Thyroid gland (tissue), 4 donors: Measurements from ENCODE around the gene BORCS6. TPM values are rescaled to one million over a fixed set of nuclear protein-coding genes. Genes with fewer than 3 reads are reported as not detected.

Experiments
- DNase-seq, 2 donors: peaks; one replicate each; pipeline ENCODE4 v3.0.0-alpha.2; 2019
- H3K27ac ChIP-seq, 3 donors: fragments of 200-600 bp; sonication (generic); 1 replicate in 2 of 3; 2 replicates in 1 of 3; pipeline ENCODE4 v1.5.1; 2016 to 2019; ENCODE audit warnings: mild to moderate bottlenecking in 1 of 3, moderate library complexity in 1 of 3
- H3K27me3 ChIP-seq: fragments of 200-600 bp; sonication (generic); one replicate; pipeline ENCODE4 v1.5.1; 2019
- H3K36me3 ChIP-seq, 2 donors: fragments of 200-600 bp; sonication (generic); one replicate each; pipeline ENCODE4 v1.5.1; 2016 to 2019
- H3K4me1 ChIP-seq, 2 donors: fragments of 200-600 bp; sonication (generic); one replicate each; pipeline ENCODE4 v1.5.1; 2017 to 2019
- H3K4me3 ChIP-seq, 3 donors: fragments of 200-600 bp; sonication (generic); replicated peaks in 1 of 3; 1 replicate in 2 of 3; 2 replicates in 1 of 3; pipeline ENCODE4 v1.5.1; 2016; ENCODE audit warnings: mild to moderate bottlenecking in 1 of 3
- H3K9me3 ChIP-seq: fragments of 200-600 bp; sonication (generic); one replicate; pipeline ENCODE4 v1.5.1; 2017
- POLR2A ChIP-seq, 2 donors: fragments of 450-650 bp; IDR thresholded peaks; one replicate each; pipeline ENCODE4 v1.6.1; 2017; ENCODE audit warnings: antibody characterized with exemption in 2 of 2, mild to moderate bottlenecking in 2 of 2, moderate library complexity in 1 of 2
- WGBS, 2 donors: methylation state at CpG; one replicate each; pipeline ENCODE4 v1.1.5; 2017; 5-methylcytosine and 5-hydroxymethylcytosine counted together
- intact Hi-C: fragments of 100-400 bp; cut with DNase I; formaldehyde crosslinking; loops from one replicate; pipeline ENCODE4 v1.15.1; 2023
- total RNA-seq, 4 donors: library from RNA; depleted of rRNA; stranded (reverse); fragments of >200 nt; gene quantifications; one replicate each; pipeline ENCODE4 v1.2.3, GENCODE V29; 2016
- TF ChIP-seq, protein P1 (sequence below), 6 experiments: fragments of 200-600 bp in 3 of 6; fragments of 450-650 bp in 3 of 6; sonication (generic) in 3 of 6; IDR thresholded peaks; one replicate each; pipeline ENCODE4 v1.5.1; 2016 to 2019; ENCODE audit warnings: antibody characterized with exemption in 6 of 6, mild to moderate bottlenecking in 2 of 6, inconsistent platforms in 1 of 6, moderate library complexity in 1 of 6

BORCS6 gene
- total RNA-seq, 4 donors from 2014 or later = 7.7 to 17.0 (median 15.5) TPM

DNA sequence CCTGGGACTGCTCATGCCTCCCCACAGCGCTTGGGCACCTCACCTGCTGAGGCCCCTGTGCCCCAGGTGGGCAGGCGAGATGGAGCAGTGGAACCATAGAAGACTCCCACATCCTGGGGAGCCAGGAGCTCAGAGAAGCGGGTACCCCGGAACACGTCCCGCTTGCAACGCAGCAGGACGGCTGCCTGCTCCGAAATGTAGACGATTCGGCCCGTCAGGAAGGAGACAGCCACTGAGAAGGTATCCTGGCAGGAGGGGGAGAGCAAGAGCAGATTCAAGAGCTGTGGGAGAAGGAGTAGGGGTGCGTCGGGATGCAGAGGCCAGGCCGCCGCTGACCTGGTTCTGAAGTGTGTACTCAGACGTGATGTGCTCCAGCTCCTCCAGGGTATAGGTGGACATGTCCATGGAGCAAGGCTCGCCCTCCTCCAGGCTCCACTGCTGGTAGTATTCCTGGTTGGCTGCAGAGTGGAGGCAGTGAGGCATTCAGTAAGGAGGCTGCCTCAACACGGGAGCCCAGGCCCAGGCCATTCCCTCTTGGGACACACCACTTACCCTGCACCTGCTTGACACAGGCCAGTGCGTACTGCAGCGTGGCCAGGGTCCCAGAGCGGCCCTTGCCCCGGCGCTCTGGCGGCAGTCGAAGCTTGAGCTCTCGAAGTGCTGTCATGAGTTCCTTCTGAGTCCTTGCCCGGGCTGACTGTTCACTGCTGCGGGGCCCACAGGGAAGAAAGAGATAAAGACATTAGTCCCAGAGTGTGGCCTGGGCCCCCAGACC lies 40.4 kb downstream of the BORCS6 start:
- TF ChIP-seq, protein P1, sequence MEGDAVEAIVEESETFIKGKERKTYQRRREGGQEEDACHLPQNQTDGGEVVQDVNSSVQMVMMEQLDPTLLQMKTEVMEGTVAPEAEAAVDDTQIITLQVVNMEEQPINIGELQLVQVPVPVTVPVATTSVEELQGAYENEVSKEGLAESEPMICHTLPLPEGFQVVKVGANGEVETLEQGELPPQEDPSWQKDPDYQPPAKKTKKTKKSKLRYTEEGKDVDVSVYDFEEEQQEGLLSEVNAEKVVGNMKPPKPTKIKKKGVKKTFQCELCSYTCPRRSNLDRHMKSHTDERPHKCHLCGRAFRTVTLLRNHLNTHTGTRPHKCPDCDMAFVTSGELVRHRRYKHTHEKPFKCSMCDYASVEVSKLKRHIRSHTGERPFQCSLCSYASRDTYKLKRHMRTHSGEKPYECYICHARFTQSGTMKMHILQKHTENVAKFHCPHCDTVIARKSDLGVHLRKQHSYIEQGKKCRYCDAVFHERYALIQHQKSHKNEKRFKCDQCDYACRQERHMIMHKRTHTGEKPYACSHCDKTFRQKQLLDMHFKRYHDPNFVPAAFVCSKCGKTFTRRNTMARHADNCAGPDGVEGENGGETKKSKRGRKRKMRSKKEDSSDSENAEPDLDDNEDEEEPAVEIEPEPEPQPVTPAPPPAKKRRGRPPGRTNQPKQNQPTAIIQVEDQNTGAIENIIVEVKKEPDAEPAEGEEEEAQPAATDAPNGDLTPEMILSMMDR (IDR thresholded peaks at IDR 0.05) = no peak
- TF ChIP-seq POLR2A (IDR thresholded peaks at IDR 0.05) = no peak
- Histone ChIP-seq H3K36me3 (peaks cover 62 to 66% of the 10 kb centered on the region in 2 donors), H3K4me1 (peaks cover 30 to 33% of the 10 kb centered on the region in 2 donors), H3K27ac (peak overlapping the region in 2 of 3 donors; percentile 98 to 100), H3K9me3 (no peaks in the 10 kb centered on the region), H3K27me3 (no peaks in the 10 kb centered on the region), H3K4me3 (no peak overlapping the region)
- no peak for DNase-seq
- 91 to 93% methylated on average over 21 to 25 of the region's 29 CpGs for WGBS, 2 donors
- intact Hi-C loops = loop anchor here (10.0 kb wide), 1 partner anchor 305 kb away; no protein-coding TSS in a partner anchor

GRCh38 chr17:8148560-8148959 lies 41.4 kb downstream of the BORCS6 start:
- Histone ChIP-seq H3K27me3 (no peaks in the 10 kb centered on the region), H3K4me3 (no peak overlapping the region), H3K9me3 (no peaks in the 10 kb centered on the region), H3K4me1 (peaks cover 27 to 28% of the 10 kb centered on the region in 2 donors), H3K27ac (peak overlapping the region in 2 of 3 donors; percentile 70 to 98), H3K36me3 (peaks cover 73 to 77% of the 10 kb centered on the region in 2 donors)
- intact Hi-C loops = loop anchor here (10.0 kb wide), 1 partner anchor 304 kb away; no protein-coding TSS in a partner anchor
- TF ChIP-seq, protein P1 (IDR thresholded peaks at IDR 0.05) = no peak
- TF ChIP-seq POLR2A (IDR thresholded peaks at IDR 0.05) = no peak
- no peak for DNase-seq
- 94 to 96% methylated on average over 13 of the region's 13 CpGs for WGBS, 2 donors

DNA sequence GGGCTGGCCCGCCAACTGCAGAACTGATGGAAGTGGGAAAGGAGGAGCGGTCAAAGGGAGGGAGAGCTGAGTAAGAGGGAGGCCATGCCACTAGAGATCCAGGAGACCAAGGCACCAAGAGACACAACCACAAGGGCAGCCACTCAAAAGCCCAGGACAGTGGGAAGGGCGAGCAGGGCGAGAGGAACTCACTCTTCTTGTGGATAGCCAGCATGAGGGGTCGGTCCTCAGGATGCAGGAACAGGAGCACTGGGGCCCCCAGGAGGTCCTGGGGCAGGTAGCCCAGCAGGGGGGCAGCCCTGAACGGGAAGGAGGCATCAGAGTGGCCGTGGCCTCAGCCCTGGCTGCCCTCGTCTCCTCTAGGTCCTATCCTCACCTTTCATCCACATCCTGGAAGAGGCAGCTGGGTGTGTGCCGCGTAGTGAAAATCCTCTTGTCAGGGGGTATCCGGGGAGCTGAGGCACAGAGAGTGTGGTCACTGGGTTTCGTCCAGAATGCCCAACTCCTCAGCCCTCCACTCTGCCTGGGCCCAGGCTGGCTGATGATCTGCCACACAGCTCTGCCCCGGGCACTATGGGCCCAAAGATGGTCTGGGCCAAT lies 42.1 kb downstream of the BORCS6 start:
- intact Hi-C loops = loop anchor here (10.0 kb wide), 1 partner anchor 303 kb away; no protein-coding TSS in a partner anchor
- H3K36me3 ChIP-seq = peaks cover 79 to 83% of the 10 kb centered on the region in 2 donors
- H3K4me3 ChIP-seq = no peak overlapping the region
- H3K27ac ChIP-seq = peak overlapping the region in 2 of 3 donors; percentile 70 to 98
- no peak for DNase-seq
- 93 to 98% methylated on average over 12 to 13 of the region's 13 CpGs for WGBS, 2 donors
- peaks cover 20 to 22% of the 10 kb centered on the region in 2 donors for H3K4me1 ChIP-seq
- no peak for TF ChIP-seq POLR2A (IDR thresholded peaks at IDR 0.05)
- TF ChIP-seq, protein P1 (IDR thresholded peaks at IDR 0.05) = no peak
- H3K9me3 ChIP-seq = no peaks in the 10 kb centered on the region
- H3K27me3 ChIP-seq = no peaks in the 10 kb centered on the region

GRCh38 chr17:8147141-8147804 lies 42.7 kb downstream of the BORCS6 start:
- DNase-seq = no peak
- H3K27me3 ChIP-seq = no peaks in the 10 kb centered on the region
- peaks cover 85 to 90% of the 10 kb centered on the region in 2 donors for H3K36me3 ChIP-seq
- peaks cover 15 to 17% of the 10 kb centered on the region in 2 donors for H3K4me1 ChIP-seq
- no peak overlapping the region for H3K4me3 ChIP-seq
- no peaks in the 10 kb centered on the region for H3K9me3 ChIP-seq
- peak overlapping the region in 2 of 3 donors; percentile 70 to 98 for H3K27ac ChIP-seq
- intact Hi-C loops = loop anchor here (10.0 kb wide), 1 partner anchor 302 kb away; no protein-coding TSS in a partner anchor
- no peak for TF ChIP-seq POLR2A (IDR thresholded peaks at IDR 0.05)
- WGBS, 2 donors = 90 to 94% methylated on average over 25 to 26 of the region's 26 CpGs

GRCh38 chr17:8146381-8147140 lies 43.4 kb downstream of the BORCS6 start:
- Histone ChIP-seq H3K4me3 (no peak overlapping the region), H3K27ac (peak overlapping the region in 2 of 3 donors; percentile 11 to 70), H3K36me3 (peaks cover 92 to 93% of the 10 kb centered on the region in 2 donors), H3K9me3 (no peaks in the 10 kb centered on the region), H3K4me1 (peaks cover 15 to 16% of the 10 kb centered on the region in 2 donors), H3K27me3 (no peaks in the 10 kb centered on the region)
- intact Hi-C loops = loop anchor here (10.0 kb wide), 1 partner anchor 302 kb away; no protein-coding TSS in a partner anchor
- TF ChIP-seq POLR2A (IDR thresholded peaks at IDR 0.05) = no peak
- TF ChIP-seq, protein P1 (IDR thresholded peaks at IDR 0.05) = no peak
- no peak for DNase-seq
- 95 to 97% methylated on average over 14 of the region's 14 CpGs for WGBS, 2 donors
